ENCODE data around the gene TANGO2. TPM values are rescaled to one million over a fixed set of nuclear protein-coding genes. Genes with fewer than 3 reads are reported as not detected.

Gene TANGO2
- total RNA-seq, 4 donors from 2014 or later = 24.3 to 46.7 (median 37.5) TPM

- TF ChIP-seq, protein P1, sequence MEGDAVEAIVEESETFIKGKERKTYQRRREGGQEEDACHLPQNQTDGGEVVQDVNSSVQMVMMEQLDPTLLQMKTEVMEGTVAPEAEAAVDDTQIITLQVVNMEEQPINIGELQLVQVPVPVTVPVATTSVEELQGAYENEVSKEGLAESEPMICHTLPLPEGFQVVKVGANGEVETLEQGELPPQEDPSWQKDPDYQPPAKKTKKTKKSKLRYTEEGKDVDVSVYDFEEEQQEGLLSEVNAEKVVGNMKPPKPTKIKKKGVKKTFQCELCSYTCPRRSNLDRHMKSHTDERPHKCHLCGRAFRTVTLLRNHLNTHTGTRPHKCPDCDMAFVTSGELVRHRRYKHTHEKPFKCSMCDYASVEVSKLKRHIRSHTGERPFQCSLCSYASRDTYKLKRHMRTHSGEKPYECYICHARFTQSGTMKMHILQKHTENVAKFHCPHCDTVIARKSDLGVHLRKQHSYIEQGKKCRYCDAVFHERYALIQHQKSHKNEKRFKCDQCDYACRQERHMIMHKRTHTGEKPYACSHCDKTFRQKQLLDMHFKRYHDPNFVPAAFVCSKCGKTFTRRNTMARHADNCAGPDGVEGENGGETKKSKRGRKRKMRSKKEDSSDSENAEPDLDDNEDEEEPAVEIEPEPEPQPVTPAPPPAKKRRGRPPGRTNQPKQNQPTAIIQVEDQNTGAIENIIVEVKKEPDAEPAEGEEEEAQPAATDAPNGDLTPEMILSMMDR (IDR thresholded peaks at IDR 0.05; ENCODE audit: low read depth) = no peak
Measured at GRCh38 chr22:20068640-20069039, 47.7 kb downstream of the TANGO2 start.

DNA sequence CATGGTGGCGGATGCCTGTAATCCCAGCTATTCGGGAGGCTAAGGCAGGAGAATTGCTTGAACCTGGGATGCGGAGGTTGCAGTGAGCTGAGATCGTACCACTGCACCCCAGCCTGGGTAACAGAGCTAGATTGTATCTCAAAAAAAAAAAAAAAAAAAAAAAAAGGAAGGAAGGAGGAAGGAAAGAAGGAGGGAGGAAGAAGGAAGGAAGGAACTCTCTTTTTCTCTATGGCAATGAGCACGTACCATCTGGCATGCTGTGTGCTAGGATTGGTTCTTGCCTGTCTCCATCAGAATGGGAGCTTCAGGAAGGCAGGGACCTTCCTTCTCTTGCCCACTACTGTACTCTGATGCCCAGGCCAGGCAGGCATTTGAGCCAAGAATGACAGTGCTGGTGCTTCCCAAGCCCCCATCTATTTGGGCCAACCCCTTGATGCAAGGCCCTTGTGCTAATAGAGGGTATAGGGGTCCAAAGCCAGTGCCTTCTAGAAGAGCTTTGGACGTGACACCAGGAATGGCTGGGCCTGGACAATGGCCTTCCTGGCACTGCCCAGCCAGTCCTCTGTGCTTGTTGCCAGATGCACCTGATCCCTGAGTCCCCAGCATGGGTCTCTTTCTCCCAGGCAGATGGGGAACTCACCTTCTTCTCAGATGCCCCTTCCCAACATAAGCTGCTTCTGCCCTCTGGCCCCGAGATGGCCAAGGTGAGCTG, 48.6 kb downstream of the TANGO2 start:
- TF ChIP-seq, protein P1 (IDR thresholded peaks at IDR 0.05; ENCODE audit: low read depth) = no peak

GRCh38 chr22:20071524-20071972, 50.6 kb downstream of the TANGO2 start:
- TF ChIP-seq, protein P1 (IDR thresholded peaks at IDR 0.05; ENCODE audit: low read depth) = no peak

- TF ChIP-seq, protein P1 (IDR thresholded peaks at IDR 0.05; ENCODE audit: low read depth) = no peak
Measured at GRCh38 chr22:20076627-20077172, 55.8 kb downstream of the TANGO2 start.

DNA sequence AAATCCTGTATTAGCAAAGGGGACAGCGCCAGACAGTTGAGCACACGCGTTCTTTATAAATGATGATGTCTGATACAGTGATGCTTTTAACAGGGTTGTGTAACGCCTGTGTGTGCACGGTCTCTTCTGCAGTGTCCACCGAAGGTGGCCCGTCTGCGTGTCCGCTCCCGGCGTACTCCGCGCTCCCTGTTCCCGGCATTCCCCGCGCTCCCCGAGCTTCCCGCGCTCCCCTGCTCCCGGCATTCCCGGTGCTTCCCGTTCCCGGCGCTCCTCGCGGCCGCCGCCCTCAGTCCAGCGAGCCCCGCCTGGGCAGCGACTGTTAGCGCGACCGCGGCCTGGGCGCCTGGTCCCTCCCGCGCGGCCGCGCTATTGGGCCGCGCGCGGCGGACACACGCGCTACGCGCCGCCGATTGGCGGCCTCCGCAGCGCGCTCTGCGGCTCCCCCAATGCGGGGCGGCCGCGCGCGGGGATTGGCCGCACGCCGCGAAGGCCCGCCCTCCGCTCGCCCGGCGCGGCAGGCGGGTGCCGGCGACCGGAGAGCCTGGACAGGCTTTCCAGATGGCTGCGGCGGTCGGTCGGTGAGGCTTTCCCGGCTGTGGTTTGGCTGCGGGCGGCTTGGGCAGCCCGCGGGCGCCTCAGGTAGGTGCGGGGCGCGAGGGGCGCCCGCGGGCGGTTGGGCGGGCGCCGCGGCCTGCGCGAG, 59.0 kb downstream of the TANGO2 start, which contains the start of gene DGCR8:
TSS of gene DGCR8 (plus strand) at position 497 of the 700 bp plus-strand sequence. CDS start 5,723 bp downstream, outside the sequence.
- TF ChIP-seq, protein P1 (IDR thresholded peaks at IDR 0.05; ENCODE audit: low read depth) = no peak

- TF ChIP-seq, protein P1 (IDR thresholded peaks at IDR 0.05; ENCODE audit: low read depth) = no peak
Measured at GRCh38 chr22:20080445-20080775, 59.5 kb downstream of the TANGO2 start.
